Measurements from ENCODE around the gene PARK7.
A peak's percentile ranks its signal among the peaks of the same experiment; 100 is the strongest.

PARK7 gene

DNA sequence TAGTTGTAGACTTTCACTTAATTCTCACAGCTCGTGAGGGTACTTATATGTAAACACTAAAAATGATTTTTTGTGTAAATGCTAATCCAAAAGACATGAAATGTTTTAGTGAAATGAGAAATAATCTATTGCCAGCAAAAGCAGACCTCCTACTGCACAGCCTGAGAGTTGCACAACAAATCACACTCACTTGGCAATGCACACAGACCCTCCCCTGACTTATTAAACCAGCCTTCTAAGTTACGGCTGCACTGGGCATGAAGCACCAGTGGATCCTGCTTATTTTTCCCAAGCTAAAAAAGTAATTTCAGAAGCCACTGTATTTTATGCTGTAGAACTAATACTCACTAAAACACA lies 54.3 kb downstream of the PARK7 start:
- H3K9me3 ChIP-seq (ENCODE audit: severe bottlenecking), result no peaks in the 10 kb centered on the region
- H3K27me3 ChIP-seq (ENCODE audit: insufficient read depth, poor library complexity, severe bottlenecking), result no peaks in the 10 kb centered on the region
- no peak for ATAC-seq (ENCODE audit: low read depth)
- no peak overlapping the region for H3K4me3 ChIP-seq (ENCODE audit: severe bottlenecking)
- TF ChIP-seq, protein P1, sequence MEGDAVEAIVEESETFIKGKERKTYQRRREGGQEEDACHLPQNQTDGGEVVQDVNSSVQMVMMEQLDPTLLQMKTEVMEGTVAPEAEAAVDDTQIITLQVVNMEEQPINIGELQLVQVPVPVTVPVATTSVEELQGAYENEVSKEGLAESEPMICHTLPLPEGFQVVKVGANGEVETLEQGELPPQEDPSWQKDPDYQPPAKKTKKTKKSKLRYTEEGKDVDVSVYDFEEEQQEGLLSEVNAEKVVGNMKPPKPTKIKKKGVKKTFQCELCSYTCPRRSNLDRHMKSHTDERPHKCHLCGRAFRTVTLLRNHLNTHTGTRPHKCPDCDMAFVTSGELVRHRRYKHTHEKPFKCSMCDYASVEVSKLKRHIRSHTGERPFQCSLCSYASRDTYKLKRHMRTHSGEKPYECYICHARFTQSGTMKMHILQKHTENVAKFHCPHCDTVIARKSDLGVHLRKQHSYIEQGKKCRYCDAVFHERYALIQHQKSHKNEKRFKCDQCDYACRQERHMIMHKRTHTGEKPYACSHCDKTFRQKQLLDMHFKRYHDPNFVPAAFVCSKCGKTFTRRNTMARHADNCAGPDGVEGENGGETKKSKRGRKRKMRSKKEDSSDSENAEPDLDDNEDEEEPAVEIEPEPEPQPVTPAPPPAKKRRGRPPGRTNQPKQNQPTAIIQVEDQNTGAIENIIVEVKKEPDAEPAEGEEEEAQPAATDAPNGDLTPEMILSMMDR (IDR thresholded peaks at IDR 0.05; ENCODE audit: poor library complexity, severe bottlenecking), result no peak
- peaks cover 57% of the 10 kb centered on the region for H3K4me1 ChIP-seq (ENCODE audit: insufficient read depth, poor library complexity, severe bottlenecking)
- H3K27ac ChIP-seq (ENCODE audit: poor library complexity, severe bottlenecking), result peak overlapping the region; percentile 99
- H3K36me3 ChIP-seq (ENCODE audit: low read depth), result peaks cover 100% of the 10 kb centered on the region
- DNase-seq (ENCODE audit: low spot score), result no peak

DNA sequence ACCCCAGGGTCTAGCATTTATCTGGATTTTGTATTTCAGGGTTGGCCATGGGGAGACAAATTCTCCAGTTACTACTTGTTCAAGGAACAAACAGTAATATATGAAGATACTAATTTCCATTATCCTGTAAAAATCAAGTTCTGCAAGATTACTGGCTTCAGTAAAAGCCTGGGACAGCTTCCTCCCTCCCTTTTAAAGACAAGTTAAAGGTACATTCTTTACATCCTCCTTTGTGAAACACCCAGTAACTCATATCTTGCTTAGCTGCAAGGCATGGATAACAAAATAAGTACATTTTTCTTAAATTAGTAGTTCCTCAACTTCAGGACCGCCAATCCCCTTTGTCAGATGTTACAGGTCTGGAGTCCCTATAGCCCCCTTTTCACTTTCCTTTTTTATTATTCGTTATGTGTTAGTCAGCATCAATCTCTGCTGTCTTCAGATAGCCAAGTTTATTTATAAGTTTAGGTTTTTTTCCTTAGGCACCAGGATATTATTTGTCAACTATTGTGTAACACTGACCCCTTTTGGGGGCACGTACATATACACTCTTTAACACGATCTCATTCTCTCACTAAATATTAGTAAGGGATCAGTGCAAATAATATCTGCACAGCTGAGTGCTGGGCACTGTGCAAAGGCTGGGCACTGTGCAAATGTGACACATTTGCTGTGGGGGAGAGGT lies 54.8 kb downstream of the PARK7 start:
- H3K36me3 ChIP-seq (ENCODE audit: low read depth), result peaks cover 100% of the 10 kb centered on the region
- ATAC-seq (ENCODE audit: low read depth), result peak; percentile 6; the same call in 1 of the 3 replicates
- H3K4me3 ChIP-seq (ENCODE audit: severe bottlenecking), result no peak overlapping the region
- peaks cover 63% of the 10 kb centered on the region for H3K4me1 ChIP-seq (ENCODE audit: insufficient read depth, poor library complexity, severe bottlenecking)
- DNase-seq (ENCODE audit: low spot score), result no peak
- TF ChIP-seq, protein P1 (IDR thresholded peaks at IDR 0.05; ENCODE audit: poor library complexity, severe bottlenecking), result peak; percentile 17
- no peaks in the 10 kb centered on the region for H3K9me3 ChIP-seq (ENCODE audit: severe bottlenecking)
- H3K27me3 ChIP-seq (ENCODE audit: insufficient read depth, poor library complexity, severe bottlenecking), result no peaks in the 10 kb centered on the region
- peak overlapping the region; percentile 99 for H3K27ac ChIP-seq (ENCODE audit: poor library complexity, severe bottlenecking)

DNA sequence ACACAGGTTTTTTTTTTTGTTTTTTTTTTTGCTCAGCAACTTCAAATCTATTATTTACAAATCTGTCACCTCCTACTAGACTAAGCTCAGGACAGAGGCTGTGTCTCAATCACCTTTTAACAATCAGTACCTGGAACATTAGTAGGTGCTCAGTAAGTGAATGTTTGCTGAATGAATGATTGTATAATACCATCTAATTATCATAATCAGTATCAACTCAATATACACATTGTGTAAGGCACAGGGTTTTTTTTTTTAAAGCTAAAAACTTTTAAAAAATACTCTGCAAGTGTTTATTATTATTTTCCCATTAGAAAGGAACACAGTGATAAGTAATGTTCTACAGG lies 55.4 kb downstream of the PARK7 start:
- H3K27ac ChIP-seq (ENCODE audit: poor library complexity, severe bottlenecking), result peak overlapping the region; percentile 99
- no peak for ATAC-seq (ENCODE audit: low read depth)

DNA sequence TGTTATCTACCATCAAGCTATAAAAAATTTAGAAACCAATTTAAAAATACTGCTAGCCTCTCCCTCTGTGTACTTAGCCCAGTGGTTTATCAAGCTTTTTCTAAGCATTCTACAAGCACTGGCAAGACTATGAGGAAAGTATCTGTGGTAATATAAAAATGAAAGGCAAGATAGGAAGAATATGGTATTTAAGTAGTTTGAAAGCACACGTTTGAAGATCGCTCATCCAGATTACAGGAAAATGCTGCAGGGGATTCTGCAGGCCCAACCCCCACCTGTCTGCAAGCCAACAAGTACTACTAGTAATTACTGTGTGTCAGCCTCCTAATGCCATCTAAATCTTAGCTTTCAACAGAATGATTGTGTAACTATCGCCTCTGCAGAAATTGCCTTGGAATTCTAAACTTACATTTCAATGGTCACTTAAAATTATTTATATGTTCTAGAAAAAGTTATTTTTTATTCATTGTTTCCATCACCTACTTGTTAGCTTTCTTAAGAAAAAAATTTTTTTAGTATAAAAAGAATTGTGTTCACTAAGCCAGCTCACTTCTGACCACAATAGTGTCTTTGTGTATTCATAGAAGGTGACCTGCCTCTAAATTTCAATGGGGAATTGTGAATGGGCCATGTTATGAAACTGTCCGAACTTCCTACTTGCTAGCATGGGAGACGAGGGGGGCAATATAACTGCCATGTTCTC lies 56.1 kb downstream of the PARK7 start:
- DNase-seq (ENCODE audit: low spot score) (no peak), ATAC-seq (ENCODE audit: low read depth) (peak; percentile 7; the same call in 1 of the 3 replicates)
- H3K9me3 ChIP-seq (ENCODE audit: severe bottlenecking), result no peaks in the 10 kb centered on the region
- H3K4me3 ChIP-seq (ENCODE audit: severe bottlenecking), result no peak overlapping the region
- H3K4me1 ChIP-seq (ENCODE audit: insufficient read depth, poor library complexity, severe bottlenecking), result peaks cover 70% of the 10 kb centered on the region
- H3K27me3 ChIP-seq (ENCODE audit: insufficient read depth, poor library complexity, severe bottlenecking), result no peaks in the 10 kb centered on the region
- H3K36me3 ChIP-seq (ENCODE audit: low read depth), result peaks cover 100% of the 10 kb centered on the region
- peak overlapping the region; percentile 99 for H3K27ac ChIP-seq (ENCODE audit: poor library complexity, severe bottlenecking)
- TF ChIP-seq, protein P1 (IDR thresholded peaks at IDR 0.05; ENCODE audit: poor library complexity, severe bottlenecking), result no peak

More for the DNA sequence above, 55.4 kb downstream of the PARK7 start:
- Histone ChIP-seq H3K9me3 (ENCODE audit: severe bottlenecking) (no peaks in the 10 kb centered on the region), H3K4me1 (ENCODE audit: insufficient read depth, poor library complexity, severe bottlenecking) (peaks cover 68% of the 10 kb centered on the region), H3K27me3 (ENCODE audit: insufficient read depth, poor library complexity, severe bottlenecking) (no peaks in the 10 kb centered on the region), H3K4me3 (ENCODE audit: severe bottlenecking) (no peak overlapping the region), H3K36me3 (ENCODE audit: low read depth) (peaks cover 100% of the 10 kb centered on the region)
- DNase-seq (ENCODE audit: low spot score), result no peak
- TF ChIP-seq, protein P1 (IDR thresholded peaks at IDR 0.05; ENCODE audit: poor library complexity, severe bottlenecking), result no peak
